ENCODE results near the gene POU3F1. TPM values are rescaled to one million over a fixed set of nuclear protein-coding genes. Genes with fewer than 3 reads are reported as not detected.

POU3F1 gene
- total and polyA plus RNA-seq, 10 of the 15 experiments (the other 5 are each of a cell fraction or from before 2014, with no cell fraction given), result 0.04 to 0.53 (median 0.10) TPM; not detected in 3

Small RNA genes lying within 50 kb of the gene (microRNA-seq; reads per million reads assigned to microRNA genes)
- gene MIR3659, result 74.7 reads per million, percentile 71 among the genes with 10 or more reads in this experiment

Small RNA genes lying within 50 kb of the gene (small RNA-seq; reads per million reads assigned to genes)
- gene MIR3659, result 0.27 reads per million

Other genes with a start within 250 kb of the POU3F1 start
- gene C1orf122, start 239.0 kb downstream of the POU3F1 start, total RNA-seq (2014; rRNA removed), result 30.4 and 35.8 TPM in 2 replicates
- gene C1orf122, start 239.0 kb downstream of the POU3F1 start, total RNA-seq (2014; rRNA removed; fragmentation: Illumina TruSeq; extraction: Trizol), result 6.4 and 6.9 TPM in 2 replicates
- gene C1orf122, start 239.0 kb downstream of the POU3F1 start, total RNA-seq (2021), result 30.9 TPM in 2 replicates
- gene C1orf122, start 239.0 kb downstream of the POU3F1 start, polyA plus RNA-seq (2011; rRNA removed), result 2.6 and 8.4 TPM in 2 replicates
- gene C1orf122, start 239.0 kb downstream of the POU3F1 start, polyA plus RNA-seq (2014; fragmentation: Illumina TruSeq; extraction: Trizol), result 3.0 and 4.6 TPM in 2 replicates
- 1 to 10 TPM; 1.6 to 8.4 TPM for gene C1orf122, start 239.0 kb downstream of the POU3F1 start, polyA plus RNA-seq (2014; fragmentation: Nextera tagmentation; extraction: Ambion mirVana)
- 30.9 and 35.5 TPM in 2 replicates for gene C1orf122, start 239.0 kb downstream of the POU3F1 start, polyA plus RNA-seq (2014; rRNA removed)
- 10 to 100 TPM; 21.2 to 29.4 TPM for gene C1orf122, start 239.0 kb downstream of the POU3F1 start, polyA plus RNA-seq (2016; fragmentation: Nextera tagmentation; extraction: Ambion mirVana)
- 33.2 and 36.2 TPM in 2 replicates for gene YRDC, start 238.6 kb downstream of the POU3F1 start, total RNA-seq (2014; rRNA removed)
- 19.4 and 20.1 TPM in 2 replicates for gene YRDC, start 238.6 kb downstream of the POU3F1 start, total RNA-seq (2014; rRNA removed; fragmentation: Illumina TruSeq; extraction: Trizol)
- gene YRDC, start 238.6 kb downstream of the POU3F1 start, total RNA-seq (2021), result 29.1 and 31.7 TPM in 2 replicates
- 20.5 and 26.5 TPM in 2 replicates for gene YRDC, start 238.6 kb downstream of the POU3F1 start, polyA plus RNA-seq (2011; rRNA removed)
- 18.5 and 20.9 TPM in 2 replicates for gene YRDC, start 238.6 kb downstream of the POU3F1 start, polyA plus RNA-seq (2014; fragmentation: Illumina TruSeq; extraction: Trizol)
- 10 to 100 TPM in 1 of 2 experiments, 1 to 10 TPM in 1; 4.5 to 15.3 TPM for gene YRDC, start 238.6 kb downstream of the POU3F1 start, polyA plus RNA-seq (2014; fragmentation: Nextera tagmentation; extraction: Ambion mirVana)
- 32.2 and 34.4 TPM in 2 replicates for gene YRDC, start 238.6 kb downstream of the POU3F1 start, polyA plus RNA-seq (2014; rRNA removed)
- gene YRDC, start 238.6 kb downstream of the POU3F1 start, polyA plus RNA-seq (2016; fragmentation: Nextera tagmentation; extraction: Ambion mirVana), result 10 to 100 TPM in 1 of 2 experiments, 1 to 10 TPM in 1; 2.9 to 17.4 TPM
- 2.0 and 2.2 TPM in 2 replicates for gene MTF1, start 187.2 kb downstream of the POU3F1 start, total RNA-seq (2014; rRNA removed)
- 6.3 and 6.6 TPM in 2 replicates for gene MTF1, start 187.2 kb downstream of the POU3F1 start, total RNA-seq (2014; rRNA removed; fragmentation: Illumina TruSeq; extraction: Trizol)
- 19.2 and 20.4 TPM in 2 replicates for gene MTF1, start 187.2 kb downstream of the POU3F1 start, total RNA-seq (2021)
- gene MTF1, start 187.2 kb downstream of the POU3F1 start, polyA plus RNA-seq (2011; rRNA removed), result 6.7 and 6.8 TPM in 2 replicates
- 9.4 and 11.8 TPM in 2 replicates for gene MTF1, start 187.2 kb downstream of the POU3F1 start, polyA plus RNA-seq (2014; fragmentation: Illumina TruSeq; extraction: Trizol)
- 1 to 10 TPM; 2.8 to 4.4 TPM for gene MTF1, start 187.2 kb downstream of the POU3F1 start, polyA plus RNA-seq (2014; fragmentation: Nextera tagmentation; extraction: Ambion mirVana)
- 5.5 and 5.6 TPM in 2 replicates for gene MTF1, start 187.2 kb downstream of the POU3F1 start, polyA plus RNA-seq (2014; rRNA removed)
- gene MTF1, start 187.2 kb downstream of the POU3F1 start, polyA plus RNA-seq (2016; fragmentation: Nextera tagmentation; extraction: Ambion mirVana), result 10 to 100 TPM; 13.7 to 14.7 TPM
- gene INPP5B, start 99.7 kb downstream of the POU3F1 start, total RNA-seq (2014; rRNA removed), result 38.5 and 46.2 TPM in 2 replicates
- 28.8 and 28.9 TPM in 2 replicates for gene INPP5B, start 99.7 kb downstream of the POU3F1 start, total RNA-seq (2014; rRNA removed; fragmentation: Illumina TruSeq; extraction: Trizol)
- 32.0 and 32.6 TPM in 2 replicates for gene INPP5B, start 99.7 kb downstream of the POU3F1 start, total RNA-seq (2021)
- 45.0 and 54.4 TPM in 2 replicates for gene INPP5B, start 99.7 kb downstream of the POU3F1 start, polyA plus RNA-seq (2011; rRNA removed)
- 25.0 and 27.1 TPM in 2 replicates for gene INPP5B, start 99.7 kb downstream of the POU3F1 start, polyA plus RNA-seq (2014; fragmentation: Illumina TruSeq; extraction: Trizol)
- 10 to 100 TPM; 10.9 to 14.6 TPM for gene INPP5B, start 99.7 kb downstream of the POU3F1 start, polyA plus RNA-seq (2014; fragmentation: Nextera tagmentation; extraction: Ambion mirVana)
- 27.8 and 29.7 TPM in 2 replicates for gene INPP5B, start 99.7 kb downstream of the POU3F1 start, polyA plus RNA-seq (2014; rRNA removed)
- gene INPP5B, start 99.7 kb downstream of the POU3F1 start, polyA plus RNA-seq (2016; fragmentation: Nextera tagmentation; extraction: Ambion mirVana), result 10 to 100 TPM; 18.3 to 22.2 TPM
- 83.7 and 106 TPM in 2 replicates for gene SF3A3, start 56.8 kb downstream of the POU3F1 start, total RNA-seq (2014; rRNA removed)
- gene SF3A3, start 56.8 kb downstream of the POU3F1 start, total RNA-seq (2014; rRNA removed; fragmentation: Illumina TruSeq; extraction: Trizol), result 164 and 165 TPM in 2 replicates
- 72.3 and 78.9 TPM in 2 replicates for gene SF3A3, start 56.8 kb downstream of the POU3F1 start, total RNA-seq (2021)
- gene SF3A3, start 56.8 kb downstream of the POU3F1 start, polyA plus RNA-seq (2011; rRNA removed), result 76.5 and 110 TPM in 2 replicates
- 170 and 185 TPM in 2 replicates for gene SF3A3, start 56.8 kb downstream of the POU3F1 start, polyA plus RNA-seq (2014; fragmentation: Illumina TruSeq; extraction: Trizol)
- 100 to 1,000 TPM in 1 of 2 experiments, 10 to 100 TPM in 1; 86.0 to 133 TPM for gene SF3A3, start 56.8 kb downstream of the POU3F1 start, polyA plus RNA-seq (2014; fragmentation: Nextera tagmentation; extraction: Ambion mirVana)
- gene SF3A3, start 56.8 kb downstream of the POU3F1 start, polyA plus RNA-seq (2014; rRNA removed), result 74.4 and 98.3 TPM in 2 replicates
- gene SF3A3, start 56.8 kb downstream of the POU3F1 start, polyA plus RNA-seq (2016; fragmentation: Nextera tagmentation; extraction: Ambion mirVana), result 100 to 1,000 TPM; 154 to 155 TPM
- 8.1 and 8.9 TPM in 2 replicates for gene FHL3, start 41.3 kb downstream of the POU3F1 start, total RNA-seq (2014; rRNA removed)
- gene FHL3, start 41.3 kb downstream of the POU3F1 start, total RNA-seq (2014; rRNA removed; fragmentation: Illumina TruSeq; extraction: Trizol), result 4.2 and 5.2 TPM in 2 replicates
- 11.5 and 13.9 TPM in 2 replicates for gene FHL3, start 41.3 kb downstream of the POU3F1 start, total RNA-seq (2021)
- gene FHL3, start 41.3 kb downstream of the POU3F1 start, polyA plus RNA-seq (2011; rRNA removed), result 0.53 and 1.3 TPM in 2 replicates
- gene FHL3, start 41.3 kb downstream of the POU3F1 start, polyA plus RNA-seq (2014; fragmentation: Illumina TruSeq; extraction: Trizol), result 3.9 and 9.2 TPM in 2 replicates
- 1 to 10 TPM in 1 of 2 experiments, under 1 TPM in 1; 0.26 to 1.3 TPM for gene FHL3, start 41.3 kb downstream of the POU3F1 start, polyA plus RNA-seq (2014; fragmentation: Nextera tagmentation; extraction: Ambion mirVana)
- gene FHL3, start 41.3 kb downstream of the POU3F1 start, polyA plus RNA-seq (2014; rRNA removed), result 7.7 and 10.3 TPM in 2 replicates
- 10 to 100 TPM; 10.1 to 10.7 TPM for gene FHL3, start 41.3 kb downstream of the POU3F1 start, polyA plus RNA-seq (2016; fragmentation: Nextera tagmentation; extraction: Ambion mirVana)
- gene UTP11, start 34.1 kb downstream of the POU3F1 start, total RNA-seq (2014; rRNA removed), result 51.5 and 55.0 TPM in 2 replicates
- gene UTP11, start 34.1 kb downstream of the POU3F1 start, total RNA-seq (2014; rRNA removed; fragmentation: Illumina TruSeq; extraction: Trizol), result 77.8 and 78.1 TPM in 2 replicates
- gene UTP11, start 34.1 kb downstream of the POU3F1 start, total RNA-seq (2021), result 39.6 and 41.8 TPM in 2 replicates
- 34.5 and 47.6 TPM in 2 replicates for gene UTP11, start 34.1 kb downstream of the POU3F1 start, polyA plus RNA-seq (2011; rRNA removed)
- 125 and 146 TPM in 2 replicates for gene UTP11, start 34.1 kb downstream of the POU3F1 start, polyA plus RNA-seq (2014; fragmentation: Illumina TruSeq; extraction: Trizol)
- 100 to 1,000 TPM in 1 of 2 experiments, 10 to 100 TPM in 1; 96.4 to 107 TPM for gene UTP11, start 34.1 kb downstream of the POU3F1 start, polyA plus RNA-seq (2014; fragmentation: Nextera tagmentation; extraction: Ambion mirVana)
- 54.9 and 57.2 TPM in 2 replicates for gene UTP11, start 34.1 kb downstream of the POU3F1 start, polyA plus RNA-seq (2014; rRNA removed)
- gene UTP11, start 34.1 kb downstream of the POU3F1 start, polyA plus RNA-seq (2016; fragmentation: Nextera tagmentation; extraction: Ambion mirVana), result 10 to 100 TPM; 62.7 to 65.7 TPM

Data from GM12878 (cell line).